Astrocyte of the spinal cord (primary cell): ENCODE measurements around the gene FLOT2.

Experiments
- DNase-seq: peaks from one replicate; pipeline ENCODE4 v3.0.0; 2011; ENCODE audit warnings: low read depth, low spot score
- H3K4me3 ChIP-seq: 2 replicates; pipeline ENCODE4 v1.5.1; 2011; ENCODE audit warnings: low read depth, mild to moderate bottlenecking, low read length, moderate library complexity
- CTCF ChIP-seq: IDR thresholded peaks from 2 replicates; pipeline ENCODE4 v1.5.1; 2012; ENCODE audit warnings: low read depth, mild to moderate bottlenecking, low read length, inconsistent platforms
- in situ Hi-C: cut with HindIII; loops from 2 replicates; pipeline ENCODE4 v1.10.0; 2017; ENCODE audit warnings: low sequenced_read_pairs

Gene FLOT2

GRCh38 chr17:28864991-28865849 lies 32.3 kb downstream of the FLOT2 start:
- in situ Hi-C loops, result no loop called here
- no peak overlapping the region for H3K4me3 ChIP-seq
- TF ChIP-seq CTCF, result no peak
- DNase-seq, result no peak

GRCh38 chr17:28863953-28864352 lies 33.6 kb downstream of the FLOT2 start:
- in situ Hi-C loops, result no loop called here
- no peak for DNase-seq
- no peak overlapping the region for H3K4me3 ChIP-seq
- no peak for TF ChIP-seq CTCF

DNA sequence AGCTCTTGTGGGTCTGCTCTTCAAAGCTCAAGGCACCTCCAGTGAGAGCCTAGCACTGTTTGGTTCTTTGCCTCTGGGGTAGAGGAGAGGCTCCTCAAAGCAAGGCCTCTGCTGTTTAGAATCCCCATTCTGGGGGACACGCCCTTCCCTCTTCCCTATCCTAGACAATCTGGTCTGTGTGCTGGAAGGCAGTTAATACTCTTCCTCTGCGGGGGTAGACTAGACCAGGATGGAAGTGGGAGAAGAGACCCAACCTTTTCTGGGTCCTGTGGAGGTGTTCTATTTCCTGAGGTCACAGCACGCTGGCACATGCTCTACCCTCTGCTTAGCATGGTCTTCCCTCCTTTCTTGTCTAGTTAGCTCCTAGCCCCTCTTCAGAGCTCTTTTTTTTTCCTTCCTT lies 35.0 kb downstream of the FLOT2 start:
- TF ChIP-seq CTCF, result no peak
- no peak overlapping the region for H3K4me3 ChIP-seq
- in situ Hi-C loops, result no loop called here
- DNase-seq, result no peak

- in situ Hi-C loops, result no loop called here
- no peak overlapping the region for H3K4me3 ChIP-seq
- no peak for TF ChIP-seq CTCF
- no peak for DNase-seq
These were observed 35.9 kb downstream of the FLOT2 start for GRCh38 chr17:28861393-28862203.

DNA sequence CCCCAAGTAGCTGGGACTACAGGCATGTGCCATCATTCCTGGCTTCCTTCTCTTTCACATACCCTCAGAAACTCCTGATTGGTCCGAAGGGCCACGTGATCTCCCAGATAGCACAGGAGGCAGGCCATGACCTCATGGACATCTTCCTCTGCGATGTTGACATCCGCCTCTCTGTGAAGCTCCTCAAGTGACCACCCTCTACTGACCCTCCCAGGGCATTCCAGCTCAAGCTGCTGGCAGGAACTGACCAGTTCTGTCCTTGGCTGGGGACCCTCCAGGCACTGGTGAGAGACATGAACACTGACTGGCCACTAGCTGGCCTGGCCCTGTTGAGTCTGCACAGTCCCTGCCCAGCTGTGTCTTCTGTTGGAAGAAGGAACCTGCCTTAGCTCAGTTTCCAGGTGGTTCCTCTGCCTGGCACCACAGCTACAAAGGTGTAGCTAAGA lies 37.1 kb downstream of the FLOT2 start:
- in situ Hi-C loops, result no loop called here
- DNase-seq, result no peak
- TF ChIP-seq CTCF, result no peak
- no peak overlapping the region for H3K4me3 ChIP-seq

DNA sequence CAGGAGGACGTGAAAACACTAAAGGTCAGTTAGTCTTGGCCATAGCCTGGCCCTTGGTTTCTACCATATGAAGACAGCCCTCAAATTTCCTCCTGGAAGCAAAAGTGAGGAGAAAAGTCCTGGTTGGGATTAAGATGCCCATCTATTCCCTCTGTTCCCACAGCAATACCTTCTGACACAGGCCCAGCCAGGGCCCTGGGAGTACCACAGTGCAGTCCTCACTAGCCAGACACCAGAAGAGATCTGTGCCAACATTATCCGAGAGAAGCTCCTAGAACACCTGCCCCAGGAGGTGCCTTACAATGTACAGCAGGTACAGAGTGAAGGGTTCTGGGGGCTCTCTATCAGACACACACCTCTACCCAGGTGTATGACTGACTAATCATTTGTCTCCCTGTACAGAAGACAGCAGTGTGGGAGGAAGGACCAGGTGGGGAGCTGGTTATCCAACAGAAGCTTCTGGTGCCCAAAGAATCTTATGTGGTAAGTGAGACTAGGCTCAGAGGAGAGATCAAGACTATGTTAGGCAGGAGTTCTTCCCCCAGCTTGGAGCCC lies 38.7 kb downstream of the FLOT2 start:
- in situ Hi-C loops, result no loop called here

More for the DNA sequence above, 38.7 kb downstream of the FLOT2 start:
- no peak for TF ChIP-seq CTCF
- DNase-seq, result no peak
- H3K4me3 ChIP-seq, result no peak overlapping the region
